ENCODE results near the gene SLC22A16. TPM values are rescaled to one million over a fixed set of nuclear protein-coding genes. Genes with fewer than 3 reads are reported as not detected.

SLC22A16 gene
- total and polyA plus RNA-seq, 2 of the 8 experiments (the other 6 are each of a cell fraction or from before 2014, with no cell fraction given): not detected

DNA sequence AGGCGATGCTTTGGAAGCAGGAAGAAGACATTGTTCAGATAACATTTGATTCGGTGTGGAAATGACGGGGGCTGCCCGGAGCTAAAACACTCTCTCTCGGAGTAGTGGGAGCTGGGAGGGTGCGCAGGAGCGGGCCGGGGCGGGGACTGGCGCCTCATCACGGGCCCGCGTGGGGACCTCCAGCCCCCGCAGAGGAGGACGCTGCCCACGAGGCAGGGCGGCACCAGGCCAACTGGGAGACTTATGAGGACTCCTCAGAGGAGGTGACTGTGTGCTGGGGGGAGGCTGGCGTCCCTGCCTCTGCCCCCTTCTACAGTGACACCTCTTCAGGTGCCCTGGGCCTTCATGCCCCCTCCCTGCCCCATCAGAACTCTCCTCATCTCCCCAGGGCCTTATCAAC lies 76.2 kb downstream of the SLC22A16 start (continued):
- TF ChIP-seq, protein P1, sequence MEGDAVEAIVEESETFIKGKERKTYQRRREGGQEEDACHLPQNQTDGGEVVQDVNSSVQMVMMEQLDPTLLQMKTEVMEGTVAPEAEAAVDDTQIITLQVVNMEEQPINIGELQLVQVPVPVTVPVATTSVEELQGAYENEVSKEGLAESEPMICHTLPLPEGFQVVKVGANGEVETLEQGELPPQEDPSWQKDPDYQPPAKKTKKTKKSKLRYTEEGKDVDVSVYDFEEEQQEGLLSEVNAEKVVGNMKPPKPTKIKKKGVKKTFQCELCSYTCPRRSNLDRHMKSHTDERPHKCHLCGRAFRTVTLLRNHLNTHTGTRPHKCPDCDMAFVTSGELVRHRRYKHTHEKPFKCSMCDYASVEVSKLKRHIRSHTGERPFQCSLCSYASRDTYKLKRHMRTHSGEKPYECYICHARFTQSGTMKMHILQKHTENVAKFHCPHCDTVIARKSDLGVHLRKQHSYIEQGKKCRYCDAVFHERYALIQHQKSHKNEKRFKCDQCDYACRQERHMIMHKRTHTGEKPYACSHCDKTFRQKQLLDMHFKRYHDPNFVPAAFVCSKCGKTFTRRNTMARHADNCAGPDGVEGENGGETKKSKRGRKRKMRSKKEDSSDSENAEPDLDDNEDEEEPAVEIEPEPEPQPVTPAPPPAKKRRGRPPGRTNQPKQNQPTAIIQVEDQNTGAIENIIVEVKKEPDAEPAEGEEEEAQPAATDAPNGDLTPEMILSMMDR (IDR thresholded peaks at IDR 0.05; ENCODE audit: control extremely low read depth in 1 of 3, insufficient read depth in 1 of 3, low read depth in 1 of 3, low read length in 3 of 3): no peak
- TF ChIP-seq ASH2L (IDR thresholded peaks at IDR 0.05; ENCODE audit: low read length) (no peak), RBBP5 (IDR thresholded peaks at IDR 0.05; ENCODE audit: borderline replicate concordance, low read depth, low read length) (no peak), SP4 (IDR thresholded peaks at IDR 0.05; ENCODE audit: low read length) (no peak)
